Calu3 (cell line): ENCODE results near the gene NGF. TPM values are rescaled to one million over a fixed set of nuclear protein-coding genes. Genes with fewer than 3 reads are reported as not detected.

Source experiments
- BruUV-seq: library from RNA; stranded (reverse); fragments of 400-500 nt; replicated peaks from 2 replicates; lab custom pipeline; 2021; lab: Mats Ljungman, UMichigan
- CTCF ChIA-PET: fragments of 300-600 bp; sonication (Branson Sonifier 250); formaldehyde crosslinking; loops from one replicate; lab custom pipeline; 2022; ENCODE audit warnings: antibody characterized with exemption; lab: Charles Lee
- DNase-seq: peaks from one replicate; pipeline ENCODE4 v3.0.0; 2022
- H3K27ac Mint-ChIP-seq: one replicate; pipeline ENCODE4 v1.8.0; 2022; ENCODE audit warnings: mixed read lengths; ENCODE audit not compliant: unreplicated experiment
- H3K27me3 Mint-ChIP-seq: one replicate; pipeline ENCODE4 v1.8.0; 2022; ENCODE audit warnings: mixed read lengths; ENCODE audit not compliant: unreplicated experiment
- H3K36me3 Mint-ChIP-seq: one replicate; pipeline ENCODE4 v1.8.0; 2022; ENCODE audit warnings: mild to moderate bottlenecking, moderate library complexity, mixed read lengths; ENCODE audit not compliant: insufficient read depth, unreplicated experiment
- H3K4me1 Mint-ChIP-seq: one replicate; pipeline ENCODE4 v1.8.0; 2022; ENCODE audit warnings: mild to moderate bottlenecking, low read depth, mixed read lengths; ENCODE audit not compliant: unreplicated experiment
- H3K4me3 Mint-ChIP-seq: one replicate; pipeline ENCODE4 v1.8.0; 2022; ENCODE audit warnings: mild to moderate bottlenecking, low read depth, moderate library complexity, mixed read lengths; ENCODE audit not compliant: unreplicated experiment
- H3K9me3 Mint-ChIP-seq: one replicate; pipeline ENCODE4 v1.8.0; 2022; ENCODE audit warnings: low read depth, mixed read lengths; ENCODE audit not compliant: unreplicated experiment
- CTCF ChIP-seq: fragments of 200-600 bp; IDR thresholded peaks from one replicate; pipeline ENCODE4 v1.8.0; 2022; ENCODE audit warnings: antibody characterized with exemption; ENCODE audit not compliant: unreplicated experiment
- intact Hi-C: fragments of 100-400 bp; cut with micrococcal nuclease; formaldehyde crosslinking; loops from one replicate; pipeline ENCODE4 v1.10.0; 2022; ENCODE audit not compliant: unreplicated experiment
- total RNA-seq: library from RNA; stranded (reverse); gene quantifications from 2 replicates; pipeline ENCODE4 v1.2.3, GENCODE V29; 2022

Gene NGF
- total RNA-seq, 1 experiment from 2014 or later = not detected

GRCh38 chr1:115355069-115355468, 17.0 kb upstream of the NGF start:
- peaks cover 48% of the 10 kb centered on the region for H3K27me3 Mint-ChIP-seq
- CTCF ChIA-PET = interaction anchor here (0.6 kb wide), 1 partner anchor 798 kb away, joined by 4 read pairs; no protein-coding TSS in a partner anchor
- intact Hi-C loops = no loop called here
- no peaks in the 10 kb centered on the region for H3K9me3 Mint-ChIP-seq
- no peak for DNase-seq
- H3K4me3 Mint-ChIP-seq = no peak overlapping the region
- H3K36me3 Mint-ChIP-seq = no peaks in the 10 kb centered on the region
- no peaks in the 10 kb centered on the region for H3K4me1 Mint-ChIP-seq
- no peak for TF ChIP-seq CTCF
- H3K27ac Mint-ChIP-seq = no peak overlapping the region
- no TSS peak for BruUV-seq

DNA sequence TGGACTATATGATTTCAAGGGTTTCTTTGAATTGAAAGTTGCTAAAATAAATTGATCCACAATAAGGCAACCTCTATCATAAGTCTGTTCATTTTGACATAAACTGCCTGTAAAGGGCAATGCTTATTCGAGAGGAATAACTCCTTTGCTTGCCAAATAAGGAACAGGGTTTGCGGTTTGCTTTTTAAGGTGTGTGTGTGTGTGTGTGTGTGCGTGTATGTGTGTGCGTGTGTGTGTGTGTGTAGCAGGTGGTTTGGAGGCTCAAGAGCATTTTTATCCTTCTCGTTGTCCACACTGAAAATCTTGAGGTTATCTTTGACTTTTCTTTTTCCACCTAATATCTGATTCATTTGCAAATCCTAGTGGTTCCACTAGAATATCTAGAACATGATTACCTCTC, 13.1 kb upstream of the NGF start:
- peaks cover 77% of the 10 kb centered on the region for H3K27me3 Mint-ChIP-seq
- no peaks in the 10 kb centered on the region for H3K36me3 Mint-ChIP-seq
- H3K27ac Mint-ChIP-seq = no peak overlapping the region
- H3K4me1 Mint-ChIP-seq = no peaks in the 10 kb centered on the region
- no TSS peak for BruUV-seq
- H3K4me3 Mint-ChIP-seq = no peak overlapping the region
- intact Hi-C loops = no loop called here
- TF ChIP-seq CTCF = no peak
- DNase-seq = no peak
- CTCF ChIA-PET = no interaction called here
- no peaks in the 10 kb centered on the region for H3K9me3 Mint-ChIP-seq

- Mint-ChIP-seq H3K36me3 (no peaks in the 10 kb centered on the region), H3K4me1 (no peaks in the 10 kb centered on the region), H3K9me3 (no peaks in the 10 kb centered on the region), H3K4me3 (no peak overlapping the region), H3K27me3 (peaks cover 82% of the 10 kb centered on the region), H3K27ac (no peak overlapping the region)
- no peak for TF ChIP-seq CTCF
- no peak for DNase-seq
- intact Hi-C loops = no loop called here
- no TSS peak for BruUV-seq
- CTCF ChIA-PET = no interaction called here
Observed at GRCh38 chr1:115348636-115349035, 10.6 kb upstream of the NGF start.

- no peak for TF ChIP-seq CTCF
- Mint-ChIP-seq H3K4me1 (no peaks in the 10 kb centered on the region), H3K36me3 (no peaks in the 10 kb centered on the region), H3K9me3 (no peaks in the 10 kb centered on the region), H3K27ac (no peak overlapping the region), H3K4me3 (no peak overlapping the region), H3K27me3 (peaks cover 82% of the 10 kb centered on the region)
- no TSS peak for BruUV-seq
- no peak for DNase-seq
- CTCF ChIA-PET = no interaction called here
- intact Hi-C loops = no loop called here
Observed at GRCh38 chr1:115347282-115347681, 9.2 kb upstream of the NGF start.
